T-helper 1 cell (primary cell): ENCODE data around the gene MRPL17.
A peak's percentile ranks its signal among the peaks of the same experiment; 100 is the strongest.

Source experiments
- DNase-seq, 5 donors: peaks; one replicate each; pipeline ENCODE4 v3.0.0-alpha.2; 2012 to 2020

The MRPL17 gene

GRCh38 chr11:6654281-6655019 is 28.7 kb downstream of the MRPL17 start:
- no peak for DNase-seq

- no peak for DNase-seq
Measured at GRCh38 chr11:6653656-6654055, 29.5 kb downstream of the MRPL17 start.

GRCh38 chr11:6653097-6653496 is 30.0 kb downstream of the MRPL17 start:
- no peak for DNase-seq

- no peak for DNase-seq
Measured at GRCh38 chr11:6652182-6652581, 31.0 kb downstream of the MRPL17 start.

GRCh38 chr11:6650980-6651379 is 32.2 kb downstream of the MRPL17 start:
- DNase-seq = no peak

- no peak for DNase-seq
Measured at GRCh38 chr11:6650104-6650503, 33.0 kb downstream of the MRPL17 start.

GRCh38 chr11:6648501-6648900 is 34.6 kb downstream of the MRPL17 start:
- no peak for DNase-seq

GRCh38 chr11:6647836-6648235 is 35.3 kb downstream of the MRPL17 start:
- DNase-seq = no peak

GRCh38 chr11:6646918-6647679 is 36.0 kb downstream of the MRPL17 start:
- DNase-seq = peak in 1 of 5 donors; percentile 28

- DNase-seq = no peak
Measured at GRCh38 chr11:6646576-6646917, 36.6 kb downstream of the MRPL17 start.

- no peak for DNase-seq
Measured at GRCh38 chr11:6646071-6646470, 37.1 kb downstream of the MRPL17 start.

GRCh38 chr11:6642957-6643356 is 40.2 kb downstream of the MRPL17 start:
- DNase-seq = no peak

GRCh38 chr11:6640985-6641701 is 42.0 kb downstream of the MRPL17 start:
- DNase-seq = no peak

- DNase-seq = no peak
Measured at GRCh38 chr11:6640036-6640984, 42.8 kb downstream of the MRPL17 start.

GRCh38 chr11:6638429-6638828 is 44.7 kb downstream of the MRPL17 start:
- DNase-seq = no peak

- no peak for DNase-seq
Measured at GRCh38 chr11:6637871-6638270, 45.3 kb downstream of the MRPL17 start.

GRCh38 chr11:6636480-6636879 is 46.7 kb downstream of the MRPL17 start:
- no peak for DNase-seq

GRCh38 chr11:6635082-6635932 is 47.8 kb downstream of the MRPL17 start:
- no peak for DNase-seq

- no peak for DNase-seq
Measured at GRCh38 chr11:6634534-6634933, 48.6 kb downstream of the MRPL17 start.

- DNase-seq = no peak
Measured at GRCh38 chr11:6633422-6634408, 49.4 kb downstream of the MRPL17 start.
